ENCODE measurements around the gene PHLDA1.

Gene PHLDA1

GRCh38 chr12:76049575-76050251 is 18.1 kb upstream of the PHLDA1 start:
- H3K4me3 ChIP-seq (ENCODE audit: low read length) = no peak overlapping the region
- TF ChIP-seq ZNF274 (IDR thresholded peaks at IDR 0.05; ENCODE audit: low read depth, low read length) = no peak

GRCh38 chr12:76047742-76048141 is 16.2 kb upstream of the PHLDA1 start:
- TF ChIP-seq ZNF274 (IDR thresholded peaks at IDR 0.05; ENCODE audit: low read depth, low read length) = no peak
- H3K4me3 ChIP-seq (ENCODE audit: low read length) = no peak overlapping the region

- no peak for TF ChIP-seq ZNF274 (IDR thresholded peaks at IDR 0.05; ENCODE audit: low read depth, low read length)
- no peak overlapping the region for H3K4me3 ChIP-seq (ENCODE audit: low read length)
These were observed 15.5 kb upstream of the PHLDA1 start for GRCh38 chr12:76047060-76047459.

GRCh38 chr12:76043377-76043776 is 11.8 kb upstream of the PHLDA1 start:
- TF ChIP-seq ZNF274 (IDR thresholded peaks at IDR 0.05; ENCODE audit: low read depth, low read length) = no peak
- no peak overlapping the region for H3K4me3 ChIP-seq (ENCODE audit: low read length)

GRCh38 chr12:76042147-76042546 is 10.6 kb upstream of the PHLDA1 start:
- no peak for TF ChIP-seq ZNF274 (IDR thresholded peaks at IDR 0.05; ENCODE audit: low read depth, low read length)
- no peak overlapping the region for H3K4me3 ChIP-seq (ENCODE audit: low read length)

GRCh38 chr12:76041406-76041805 is 9.8 kb upstream of the PHLDA1 start:
- no peak overlapping the region for H3K4me3 ChIP-seq (ENCODE audit: low read length)
- TF ChIP-seq ZNF274 (IDR thresholded peaks at IDR 0.05; ENCODE audit: low read depth, low read length) = no peak

GRCh38 chr12:76040461-76040860 is 8.9 kb upstream of the PHLDA1 start:
- no peak for TF ChIP-seq ZNF274 (IDR thresholded peaks at IDR 0.05; ENCODE audit: low read depth, low read length)
- no peak overlapping the region for H3K4me3 ChIP-seq (ENCODE audit: low read length)

- TF ChIP-seq ZNF274 (IDR thresholded peaks at IDR 0.05; ENCODE audit: low read depth, low read length) = no peak
- no peak overlapping the region for H3K4me3 ChIP-seq (ENCODE audit: low read length)
These were observed 6.6 kb upstream of the PHLDA1 start for GRCh38 chr12:76038176-76038575.

GRCh38 chr12:76037130-76038103 is 5.8 kb upstream of the PHLDA1 start:
- no peak for TF ChIP-seq ZNF274 (IDR thresholded peaks at IDR 0.05; ENCODE audit: low read depth, low read length)
- H3K4me3 ChIP-seq (ENCODE audit: low read length) = no peak overlapping the region

GRCh38 chr12:76035045-76035444 is 3.5 kb upstream of the PHLDA1 start:
- no peak overlapping the region for H3K4me3 ChIP-seq (ENCODE audit: low read length)
- no peak for TF ChIP-seq ZNF274 (IDR thresholded peaks at IDR 0.05; ENCODE audit: low read depth, low read length)

GRCh38 chr12:76033081-76034011 is 1.8 kb upstream of the PHLDA1 start:
- TF ChIP-seq ZNF274 (IDR thresholded peaks at IDR 0.05; ENCODE audit: low read depth, low read length) = no peak

GRCh38 chr12:76032043-76032981 is 736 bp upstream of the PHLDA1 start:
- no peak for TF ChIP-seq ZNF274 (IDR thresholded peaks at IDR 0.05; ENCODE audit: low read depth, low read length)
- peak overlapping the region; percentile 76 for H3K4me3 ChIP-seq (ENCODE audit: low read length)

More at GRCh38 chr12:76033081-76034011, 1.8 kb upstream of the PHLDA1 start:
- peak overlapping the region; percentile 76 for H3K4me3 ChIP-seq (ENCODE audit: low read length)

GRCh38 chr12:76031081-76031413 is 529 bp downstream of the PHLDA1 start:
- H3K4me3 ChIP-seq (ENCODE audit: low read length) = peak overlapping the region; percentile 76
- TF ChIP-seq ZNF274 (IDR thresholded peaks at IDR 0.05; ENCODE audit: low read depth, low read length) = no peak

Measured in GM08714 (cell line).